Panc1 (cell line): ENCODE data around the gene PLA2G2D. TPM values are rescaled to one million over a fixed set of nuclear protein-coding genes. Genes with fewer than 3 reads are reported as not detected.

Experiments
- total RNA-seq: library from RNA; stranded (reverse); gene quantifications from one replicate; pipeline ENCODE4 v1.2.1, GENCODE V29; 2021; ENCODE audit not compliant: unreplicated experiment

The PLA2G2D gene
- total RNA-seq, 1 experiment from 2014 or later = not detected

Other genes starting within 250 kb of the PLA2G2D start
- gene OTUD3, start 237.1 kb downstream of the PLA2G2D start, total RNA-seq = 14.1 TPM
- gene PLA2G2E, start 195.9 kb downstream of the PLA2G2D start, total RNA-seq = not detected
- gene PLA2G2A, start 139.9 kb downstream of the PLA2G2D start, total RNA-seq = not detected
- not detected for gene PLA2G5, start 49.3 kb downstream of the PLA2G2D start, total RNA-seq
- not detected for gene PLA2G2F, start 19.8 kb upstream of the PLA2G2D start, total RNA-seq
- gene UBXN10, start 66.6 kb upstream of the PLA2G2D start, total RNA-seq = 0.05 TPM
- not detected for gene PLA2G2C, start 67.0 kb upstream of the PLA2G2D start, total RNA-seq
- not detected for gene VWA5B1, start 171.3 kb upstream of the PLA2G2D start, total RNA-seq